Colon (tissue), 2 donors: ENCODE measurements around the gene PPP4R1.
"Not testable (repeated sequence)": the region's sequence is repeated elsewhere in the genome, so short reads cannot be mapped to it uniquely, and the experiment has no call there.

Source experiments
- FAIRE-seq: peaks from 2 replicates; lab custom pipeline; 2012; peaks lifted over from hg19 to GRCh38; lab: Jason Lieb, UNC
- donor health status: control.
- donor health status: control.

The PPP4R1 gene

DNA sequence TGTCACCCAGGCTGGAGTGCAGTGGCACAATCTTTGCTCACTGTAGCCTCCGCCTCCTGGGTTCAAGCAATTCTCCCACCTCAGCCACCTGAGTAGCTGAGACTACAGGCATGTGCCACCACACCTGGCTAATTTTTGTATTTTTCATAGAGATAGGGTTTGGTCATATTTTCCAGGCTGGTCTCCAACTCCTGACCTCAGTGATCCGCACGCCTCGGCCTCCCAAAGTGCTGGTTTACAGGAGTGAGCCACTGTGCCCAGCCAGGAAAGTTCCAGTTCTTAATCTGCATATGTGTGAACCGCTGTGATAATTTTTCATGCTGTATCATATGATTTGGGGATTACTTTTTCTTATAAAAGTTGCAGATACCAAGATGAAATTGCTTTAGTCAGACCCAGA, 14.6 kb upstream of the PPP4R1 start:
- FAIRE-seq = no peak

DNA sequence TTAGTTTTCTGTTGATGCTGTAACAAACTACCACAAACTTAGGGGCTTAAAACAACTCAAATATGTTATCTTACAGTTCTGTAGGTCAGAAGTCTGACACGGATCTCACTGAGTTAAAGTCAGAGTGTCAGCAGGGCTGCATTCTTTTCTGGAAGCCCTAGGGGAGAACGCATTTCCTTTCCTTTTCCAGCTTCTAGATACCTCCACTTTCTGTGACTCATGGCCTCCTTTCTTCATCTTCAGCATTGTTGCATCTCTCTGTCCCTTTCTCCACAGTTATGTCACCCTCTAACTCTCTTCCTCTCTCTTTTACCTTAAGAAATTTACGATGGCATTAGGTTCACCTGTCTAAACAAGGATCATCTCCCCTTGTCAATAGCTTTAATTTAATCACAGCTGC, 13.3 kb upstream of the PPP4R1 start:
- no peak for FAIRE-seq

DNA sequence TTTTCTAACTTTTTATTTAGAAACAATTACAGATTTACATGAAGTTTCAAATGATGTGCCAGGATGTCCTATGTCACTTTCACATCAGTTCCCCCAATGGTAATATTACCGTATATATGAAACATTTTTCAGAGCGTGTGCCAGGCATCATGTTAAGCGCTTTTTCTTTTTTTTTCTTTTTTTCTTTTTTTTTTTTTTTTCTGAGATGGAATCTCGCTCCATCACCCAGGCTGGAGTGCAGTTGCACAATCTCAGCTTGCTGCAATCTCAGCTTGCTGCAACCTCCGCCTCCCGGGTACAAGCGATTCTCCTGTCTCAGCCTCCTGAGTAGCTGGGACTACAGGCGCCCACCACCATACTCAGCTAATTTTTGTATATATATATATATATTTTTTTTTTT, 5.6 kb upstream of the PPP4R1 start:
- FAIRE-seq = no peak

DNA sequence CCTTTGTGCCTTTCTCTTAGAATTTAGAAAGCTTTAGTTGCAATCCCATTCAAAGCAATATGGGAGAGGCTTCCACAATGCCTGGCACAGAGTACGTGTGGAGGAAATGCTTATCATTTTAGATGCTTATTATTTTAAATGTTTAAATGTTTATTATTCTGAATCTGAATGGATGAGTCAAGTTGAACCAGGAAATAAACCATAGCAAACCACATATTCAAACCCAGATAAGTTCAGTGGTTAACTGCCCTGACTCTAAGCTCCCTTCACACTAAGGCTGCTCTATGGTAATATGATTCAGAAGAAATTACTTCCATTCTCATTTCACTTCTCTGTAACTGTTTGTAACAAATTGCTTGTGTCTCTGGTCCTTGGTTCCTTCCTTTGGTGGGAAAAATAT, 5.2 kb upstream of the PPP4R1 start:
- no peak for FAIRE-seq

DNA sequence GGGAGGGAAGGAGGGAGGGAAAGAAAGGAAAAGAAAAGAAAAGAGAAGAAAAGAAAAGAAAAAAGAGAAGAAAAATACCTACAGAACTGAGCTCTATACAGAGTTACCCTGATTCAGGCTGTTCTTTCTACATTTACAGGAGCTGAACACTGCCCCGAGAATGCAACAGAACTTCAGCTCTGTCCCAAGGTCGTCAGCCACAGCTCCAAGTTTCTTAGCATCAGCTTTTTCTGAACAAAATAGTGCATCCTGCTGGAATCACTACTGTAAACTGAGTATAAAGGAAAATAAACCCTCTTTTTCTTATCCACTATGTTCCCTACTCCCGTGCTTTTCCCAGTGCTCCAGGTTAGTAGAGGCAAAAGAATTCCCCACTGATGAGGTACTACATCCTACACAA, 4.7 kb upstream of the PPP4R1 start:
- no peak for FAIRE-seq

DNA sequence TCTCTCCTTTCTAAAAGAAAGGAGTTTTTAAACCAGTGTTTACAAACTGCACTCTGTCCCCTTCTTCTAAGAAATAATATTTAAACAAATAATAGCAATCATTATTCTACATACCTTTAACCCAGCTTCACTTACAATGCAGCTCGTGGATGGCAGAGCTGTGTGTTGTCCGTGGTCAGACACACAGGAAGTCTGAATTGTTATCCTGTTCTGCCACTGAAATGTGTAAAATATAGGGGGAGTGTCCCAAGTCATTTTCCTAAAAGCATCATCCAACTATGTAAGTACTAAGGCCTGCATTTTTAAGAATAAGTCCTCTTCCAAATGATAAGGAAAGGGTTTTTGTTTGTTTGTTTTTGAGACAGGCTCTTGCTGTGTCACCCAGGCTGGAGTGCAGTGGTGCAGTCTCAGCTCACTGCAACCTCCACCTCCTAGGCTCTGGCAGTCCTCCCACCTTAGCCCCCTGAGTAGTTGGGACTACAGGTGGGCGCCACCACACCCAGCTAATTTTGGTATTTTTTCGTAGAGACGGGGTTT, 2.7 kb upstream of the PPP4R1 start:
- no peak for FAIRE-seq

DNA sequence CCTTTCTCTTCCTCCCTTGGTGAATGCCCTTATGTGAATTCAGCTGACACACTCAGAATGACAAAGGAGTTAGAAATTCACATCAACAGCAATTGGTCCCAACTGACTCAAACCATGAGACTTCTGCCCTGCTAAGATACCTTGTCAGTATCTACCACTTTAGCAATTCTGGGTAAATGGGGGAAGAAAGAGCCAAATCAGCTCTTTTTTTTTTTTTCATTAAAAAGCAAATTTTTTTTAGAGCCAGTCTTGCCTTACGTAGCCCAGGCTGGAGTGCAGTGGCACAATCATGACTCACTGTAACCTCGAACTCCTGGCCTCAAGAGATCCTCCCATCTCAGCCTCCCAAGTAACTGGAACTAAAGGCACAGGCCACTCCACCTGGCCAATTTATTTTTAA, 1.7 kb upstream of the PPP4R1 start:
- FAIRE-seq = no peak

DNA sequence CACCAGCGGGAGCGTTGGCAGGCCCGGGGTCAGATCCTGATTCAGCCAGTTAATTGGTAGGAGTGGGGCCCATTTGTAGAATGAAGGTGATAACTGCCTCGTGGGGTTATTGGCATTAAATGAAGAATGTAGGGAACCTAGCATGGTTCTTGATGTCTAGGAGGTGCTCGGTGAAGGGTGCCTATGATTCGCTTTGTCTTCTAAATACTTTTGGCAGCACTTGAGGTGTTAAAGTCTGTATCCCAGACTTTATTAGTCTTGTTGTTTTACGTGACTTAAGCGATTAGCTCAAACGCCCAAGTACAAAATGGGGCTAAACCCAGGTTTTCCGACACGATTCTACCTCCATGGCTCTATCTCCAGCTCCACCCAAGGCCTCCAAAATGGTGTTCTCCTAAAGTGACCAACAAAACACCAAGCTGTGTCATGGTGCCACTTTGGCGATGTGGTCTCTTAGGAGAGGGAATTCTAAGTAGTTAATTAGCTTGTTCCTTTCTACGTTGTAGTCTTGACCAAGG, 980 bp upstream of the PPP4R1 start:
- FAIRE-seq = no peak

DNA sequence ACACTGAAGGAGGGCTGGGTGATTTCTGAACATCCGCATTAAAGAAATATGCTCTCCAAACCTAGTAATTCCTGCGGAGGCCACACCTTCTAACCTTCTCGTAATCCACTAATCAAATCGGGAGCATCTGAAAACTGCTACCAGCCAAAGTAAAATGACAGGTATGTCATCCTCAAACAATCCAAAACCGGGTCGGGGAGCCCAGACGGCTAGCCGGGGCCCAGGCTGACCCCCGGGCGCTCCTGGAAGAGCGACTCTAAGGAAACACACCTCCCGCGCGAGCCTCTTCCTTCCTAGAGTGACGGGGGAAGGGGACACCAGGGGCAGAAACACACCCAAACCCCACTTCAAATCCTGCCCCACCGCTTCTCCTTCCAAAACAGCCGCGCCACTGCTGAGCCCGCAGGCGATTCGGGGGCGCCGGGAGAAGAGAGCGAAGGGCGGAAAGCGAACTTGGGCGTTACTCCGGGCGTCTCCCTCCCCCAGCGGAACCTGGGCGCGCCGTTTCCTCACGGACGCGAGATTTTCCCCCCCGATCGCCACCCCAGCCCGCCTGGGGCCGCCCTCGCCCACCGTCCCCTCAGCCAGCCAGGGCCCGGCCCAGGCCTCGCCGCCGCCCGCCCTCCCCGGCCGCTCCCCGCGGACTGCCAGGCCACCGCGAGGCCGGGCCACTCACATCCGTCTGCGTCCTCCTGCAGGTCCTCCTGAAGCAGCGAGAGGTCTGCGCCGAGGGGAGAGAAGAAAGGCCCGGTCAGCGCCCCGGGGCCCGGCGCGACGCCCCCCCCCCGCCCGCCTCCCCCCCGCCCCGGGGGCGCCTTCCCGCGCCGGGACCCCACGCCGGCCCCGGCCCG, 584 bp downstream of the PPP4R1 start:
- no peak for FAIRE-seq

DNA sequence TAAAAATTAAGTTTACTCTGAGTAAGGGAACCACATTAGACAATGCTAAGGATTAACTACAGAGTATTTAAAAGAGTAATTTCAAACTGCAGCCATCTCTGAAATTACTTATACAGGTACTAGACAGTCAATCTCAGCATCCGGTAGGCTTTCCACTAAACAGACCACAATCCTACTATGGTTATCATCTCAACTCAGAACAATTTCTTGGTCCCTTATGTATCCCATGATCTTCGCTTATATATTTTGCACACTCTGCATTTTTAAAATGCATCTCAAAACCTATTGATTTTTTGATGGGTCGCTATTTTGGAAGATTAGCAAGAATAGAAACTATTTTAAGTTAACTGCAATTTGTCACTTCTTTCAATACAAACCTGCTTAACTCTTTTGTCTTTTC, 1.4 kb downstream of the PPP4R1 start:
- FAIRE-seq = no peak

DNA sequence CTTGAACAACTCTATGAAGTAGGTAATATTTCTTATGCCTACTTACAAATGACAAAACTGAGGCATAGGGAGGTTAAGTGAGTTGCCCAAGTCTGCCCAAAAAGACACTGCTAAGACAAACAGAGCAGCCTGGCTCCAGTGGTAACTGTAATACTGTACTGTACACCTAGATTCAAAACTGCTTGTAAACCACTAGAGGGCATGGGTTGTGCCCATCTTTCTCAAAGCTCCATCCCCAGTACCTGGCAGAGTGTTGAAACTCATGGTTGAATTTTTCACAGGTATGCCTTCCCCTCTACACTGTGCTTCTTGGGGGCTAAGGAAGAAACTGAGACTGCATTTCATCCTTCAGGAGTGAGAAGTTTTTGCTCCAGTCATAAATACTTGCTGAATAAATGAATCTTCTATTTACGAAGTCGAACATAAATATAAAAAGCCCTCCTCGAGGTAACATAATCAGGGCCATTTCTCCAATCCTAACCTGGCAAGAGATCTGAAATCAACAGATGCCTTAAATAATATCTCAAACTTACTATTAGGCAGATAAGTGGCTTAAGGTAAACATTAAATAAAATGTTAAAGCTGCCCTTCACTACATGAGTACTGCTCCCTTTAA, 2.0 kb downstream of the PPP4R1 start:
- FAIRE-seq = no peak

DNA sequence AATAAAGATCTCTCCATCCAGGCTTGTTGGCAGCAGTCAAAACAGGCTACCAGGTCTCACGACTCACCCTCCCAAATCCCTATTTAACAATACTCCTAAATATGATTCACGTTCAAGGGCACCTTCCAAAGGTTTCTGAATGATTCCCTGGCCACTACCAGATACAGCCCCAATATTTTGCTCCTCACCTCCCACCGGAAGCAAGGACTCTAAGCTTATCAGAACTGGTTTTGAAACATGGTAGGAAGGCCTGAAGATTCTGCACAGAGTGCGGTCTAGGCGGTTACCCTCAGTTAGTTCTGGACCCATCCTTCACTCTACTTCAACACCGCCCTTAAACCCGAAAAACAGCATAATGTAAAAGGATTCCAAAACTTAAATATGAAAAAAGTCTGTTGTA, 5.2 kb downstream of the PPP4R1 start:
- no peak for FAIRE-seq

DNA sequence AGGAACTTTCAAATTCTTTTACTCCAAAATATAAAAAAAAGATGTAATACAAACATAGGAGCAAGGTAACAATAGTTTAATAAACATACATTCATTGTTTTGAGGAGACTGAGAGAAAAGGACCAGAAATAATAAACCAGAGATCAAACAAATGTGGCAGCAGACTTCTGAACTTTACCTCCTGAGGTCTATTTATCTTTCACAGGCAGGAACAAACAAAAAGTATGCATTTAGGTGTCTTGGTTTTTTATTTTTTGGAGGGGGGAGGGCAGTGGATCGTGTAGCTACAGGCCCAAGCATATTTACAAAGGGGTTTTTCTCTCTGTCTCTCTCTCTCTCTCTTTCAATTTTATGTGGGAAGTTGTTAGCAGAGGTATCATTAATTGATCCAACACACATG, 5.6 kb downstream of the PPP4R1 start:
- no peak for FAIRE-seq

DNA sequence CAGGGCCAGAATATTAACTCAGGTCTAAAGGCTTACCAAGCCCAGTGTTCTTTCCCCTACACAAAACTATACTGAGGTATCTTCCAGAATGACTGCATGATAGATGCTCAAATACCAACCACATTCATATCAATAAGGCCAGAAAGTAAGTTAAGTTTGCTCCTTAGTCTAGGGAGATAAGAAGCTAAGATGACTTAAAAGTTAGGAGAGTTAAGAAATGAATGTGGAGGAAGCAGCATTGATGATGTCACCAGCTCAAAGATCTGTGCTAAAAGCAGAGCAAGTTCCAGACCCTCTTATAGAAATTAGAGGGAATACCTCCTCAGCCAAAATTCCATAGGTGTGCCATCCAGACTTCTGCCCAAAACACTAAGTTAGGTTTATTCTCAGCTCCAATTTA, 6.1 kb downstream of the PPP4R1 start:
- FAIRE-seq = no peak

DNA sequence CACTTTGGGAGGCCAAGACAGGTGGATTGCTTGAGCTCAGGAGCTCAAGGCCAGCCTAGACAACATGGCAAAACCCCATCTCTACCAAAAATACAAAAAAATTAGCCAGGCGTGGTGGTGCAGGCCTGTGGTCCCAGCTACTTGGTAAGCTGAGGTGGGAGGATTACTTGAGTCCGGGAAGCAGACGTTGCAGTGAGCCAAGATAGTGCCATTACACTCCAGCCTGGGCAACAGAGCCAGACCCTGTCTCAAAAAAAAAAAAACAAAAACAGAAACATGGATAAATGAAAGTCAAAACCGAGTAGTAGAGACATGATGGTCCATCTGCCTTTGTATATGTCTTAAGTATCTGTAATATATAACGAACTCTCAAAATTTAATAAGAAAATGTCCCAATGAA, 7.2 kb downstream of the PPP4R1 start:
- FAIRE-seq = not testable (repeated sequence)

DNA sequence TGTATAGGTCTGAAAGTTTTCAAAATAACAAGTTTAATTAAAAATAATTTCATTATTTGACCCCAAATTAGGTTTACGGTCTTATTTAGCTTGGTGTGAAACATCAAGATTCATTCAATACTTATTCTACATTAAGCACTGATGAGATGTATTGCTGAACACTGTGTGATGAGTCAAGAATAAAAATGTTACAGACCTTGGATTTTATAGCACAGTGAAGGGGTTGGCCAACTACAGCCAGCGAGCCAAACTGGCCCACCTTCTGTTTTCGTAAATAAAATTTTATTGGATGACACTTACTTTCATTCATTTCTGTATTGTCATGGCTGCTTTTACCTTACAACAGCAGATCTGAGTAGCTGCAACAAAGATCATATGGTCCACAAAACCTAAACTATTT, 8.3 kb downstream of the PPP4R1 start:
- FAIRE-seq = no peak

DNA sequence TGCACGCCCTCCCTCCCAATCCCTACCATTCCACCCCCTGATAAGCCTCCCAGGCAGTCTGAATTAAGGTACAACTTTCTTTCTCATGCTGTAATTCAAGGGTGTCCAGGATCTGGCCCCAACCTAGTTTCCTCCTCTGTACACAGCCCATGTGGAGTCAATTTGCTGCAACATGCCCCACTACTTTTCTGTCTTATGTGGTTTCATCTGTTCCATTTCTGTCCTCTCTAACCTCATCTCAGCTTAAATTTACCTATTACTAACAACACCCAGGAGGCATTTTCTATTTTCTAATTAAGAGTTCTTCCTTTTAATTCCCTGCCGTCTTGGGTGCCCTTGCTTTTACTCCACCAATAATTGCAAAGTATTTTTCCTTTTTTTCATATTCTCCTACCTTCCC, 10.0 kb downstream of the PPP4R1 start:
- FAIRE-seq = no peak

DNA sequence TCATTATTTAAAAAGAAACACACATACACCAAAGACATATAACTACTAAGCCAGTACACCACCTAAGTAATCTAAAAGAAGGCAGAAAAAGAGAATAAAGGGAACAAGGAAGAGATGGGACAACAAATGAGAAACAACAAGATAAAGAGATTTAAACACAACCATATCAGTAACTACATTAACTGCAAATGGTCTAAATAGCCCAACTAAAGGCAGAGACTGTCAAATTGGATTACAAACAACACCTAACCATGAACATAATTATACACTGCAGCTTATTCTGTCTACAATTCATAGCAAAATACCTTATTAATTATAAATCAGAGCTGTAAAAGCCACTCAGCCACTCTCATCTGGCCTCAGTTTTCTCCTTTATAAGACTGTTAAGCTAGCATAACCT, 15.0 kb downstream of the PPP4R1 start:
- no peak for FAIRE-seq

DNA sequence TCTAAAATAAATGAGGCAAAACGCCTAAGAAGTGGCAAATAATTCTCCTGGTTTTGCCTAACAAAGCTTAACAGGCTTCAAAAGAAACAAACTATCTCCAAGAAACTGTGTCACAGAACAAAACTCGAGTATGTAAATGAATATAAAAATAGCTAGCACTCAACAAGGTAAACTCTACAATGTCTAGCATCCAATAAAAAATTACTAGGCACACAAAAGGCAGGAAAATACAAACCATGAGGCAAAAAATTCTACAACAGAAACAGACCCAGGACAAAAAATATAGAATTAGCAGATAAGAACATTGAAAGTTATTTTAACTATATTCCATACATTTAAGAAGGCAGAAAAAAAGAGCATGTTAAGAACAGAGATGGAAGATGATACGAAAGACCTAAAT, 16.8 kb downstream of the PPP4R1 start:
- no peak for FAIRE-seq

DNA sequence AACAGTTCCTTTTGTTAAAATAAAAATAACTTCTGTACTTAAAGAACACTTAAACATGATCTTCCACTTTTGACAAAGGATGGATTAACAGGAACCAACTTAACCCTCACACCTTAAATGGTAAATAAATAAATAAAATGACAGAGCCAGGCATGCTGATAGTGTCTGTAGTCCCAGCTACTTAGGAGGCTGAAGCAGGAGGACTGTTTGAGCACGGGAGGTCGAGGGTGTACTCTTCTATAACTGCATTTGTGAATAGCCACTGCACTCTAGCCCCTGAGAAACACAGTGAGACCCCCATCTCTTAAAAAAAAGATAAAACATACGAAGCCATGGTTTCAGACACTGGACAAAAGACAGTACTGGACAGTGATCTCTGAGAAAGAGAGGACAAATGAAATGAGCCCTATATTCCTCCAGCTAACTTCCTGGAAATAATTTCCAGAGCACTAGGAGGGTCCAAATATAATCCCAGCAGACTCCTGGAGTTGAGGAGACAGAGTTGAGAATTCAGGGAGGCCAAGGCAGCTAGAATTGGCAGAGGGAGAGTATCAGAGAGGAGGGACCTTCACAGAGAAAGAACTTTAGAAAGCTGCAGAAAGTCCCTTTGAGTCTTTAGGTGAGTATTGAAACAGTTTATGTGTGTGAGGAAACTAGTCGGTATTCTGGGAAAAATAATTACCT, 17.4 kb downstream of the PPP4R1 start:
- FAIRE-seq = no peak

DNA sequence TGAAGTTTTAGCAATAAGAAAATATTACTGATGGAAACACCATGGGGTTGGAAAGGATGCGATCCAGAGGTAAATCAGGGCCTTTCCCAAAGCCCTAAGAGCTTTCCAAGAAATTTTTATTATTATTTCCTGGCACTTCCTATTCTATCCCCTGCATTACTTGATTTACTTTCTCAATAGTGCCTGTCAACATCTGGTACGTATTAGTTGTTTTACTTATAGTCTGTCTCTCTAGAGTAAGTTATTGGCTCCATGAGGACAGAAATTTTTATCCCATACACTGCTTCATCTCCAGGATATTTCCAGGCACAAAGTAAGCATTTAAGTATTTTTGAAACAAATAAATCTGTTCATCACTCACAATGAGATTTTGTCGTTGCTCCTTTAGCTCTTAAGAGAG, 18.1 kb downstream of the PPP4R1 start:
- FAIRE-seq = no peak

DNA sequence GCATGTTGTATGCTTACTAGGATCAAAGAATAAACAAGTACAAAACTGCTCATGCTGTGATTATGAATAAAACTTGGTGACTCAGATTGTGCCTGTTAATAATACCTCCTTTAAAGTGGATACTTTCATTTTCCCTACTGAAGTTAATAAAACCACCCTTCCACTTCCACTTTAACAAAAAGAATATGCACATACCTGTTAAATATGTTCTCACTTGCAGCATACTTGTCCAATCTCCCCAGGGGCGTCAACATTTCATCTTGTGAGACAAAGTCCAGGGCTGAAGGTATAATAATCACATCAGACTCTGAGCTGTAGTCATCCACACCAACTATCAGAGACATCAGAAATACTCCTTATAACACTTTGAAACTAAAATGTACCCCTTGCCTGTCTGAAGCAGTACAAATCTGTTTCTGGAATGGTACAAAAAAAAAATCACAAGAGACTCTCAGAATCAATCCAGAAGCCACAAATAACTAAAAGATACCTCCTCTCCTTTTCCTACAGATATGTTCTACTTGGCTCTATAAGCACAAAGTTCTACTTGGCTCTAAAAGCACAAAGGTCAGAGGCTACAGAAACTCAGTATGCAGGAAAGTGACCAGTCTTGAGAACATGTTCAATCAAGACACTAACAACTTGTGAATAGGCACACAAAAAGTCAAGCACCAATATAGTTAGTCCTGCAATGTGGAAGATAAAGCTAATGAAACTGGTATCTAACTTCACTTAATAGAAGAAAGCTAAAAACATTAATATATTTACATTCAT, 19.3 kb downstream of the PPP4R1 start:
- FAIRE-seq = no peak
